Pancreas (tissue), 10 donors: ENCODE data around the gene C19orf85. TPM values are rescaled to one million over a fixed set of nuclear protein-coding genes. Genes with fewer than 3 reads are reported as not detected.
A peak's percentile ranks its signal among the peaks of the same experiment; 100 is the strongest.

Experiments used
- ATAC-seq, 4 donors: fragments of 200-7000 bp; cut with Tn5 transposase; one replicate each; pipeline versions ENCODE4 v1.8.0 to v1.9.1; 2020; ENCODE audit warnings: mild to moderate bottlenecking in 4 of 4, moderate library complexity in 4 of 4
- DNase-seq, 6 donors: peaks; one replicate each; pipeline ENCODE4 v3.0.0-alpha.2; 2020
- FAIRE-seq: peaks from 2 replicates; lab custom pipeline; 2012; peaks lifted over from hg19 to GRCh38; lab: Jason Lieb, UNC
- H3K27ac ChIP-seq, 4 donors: fragments of 200-600 bp; sonication (generic); 1 replicate in 3 of 4; 2 replicates in 1 of 4; pipeline versions ENCODE4 v1.5.0 to v1.8.0; 2020
- H3K27me3 ChIP-seq, 4 donors: fragments of 200-600 bp; one replicate each; pipeline ENCODE4 v1.8.0; 2021
- H3K36me3 ChIP-seq, 3 donors: fragments of 200-600 bp; sonication (generic) in 1 of 3; one replicate each; pipeline versions ENCODE4 v1.5.0 to v1.8.0; 2020 to 2021
- H3K4me1 ChIP-seq, 3 donors: fragments of 200-600 bp; one replicate each; pipeline ENCODE4 v1.8.0; 2021
- H3K4me3 ChIP-seq, 4 donors: fragments of 200-600 bp; sonication (generic) in 2 of 4; one replicate each; pipeline versions ENCODE4 v1.5.0 to v1.8.0; 2020 to 2021
- H3K9me3 ChIP-seq, 4 donors: fragments of 200-600 bp; one replicate each; pipeline ENCODE4 v1.8.0; 2021
- CTCF ChIP-seq, 4 donors: fragments of 200-600 bp; sonication (generic) in 3 of 4; IDR thresholded peaks; one replicate each; pipeline versions ENCODE4 v1.5.0 to v1.8.0; 2021; ENCODE audit warnings: antibody characterized with exemption in 4 of 4
- WGBS, 2 donors: extraction: QIAGEN DNeasy Blood & Tissue Kit; methylation state at CpG; one replicate each; pipeline ENCODE4 v1.1.7; 2013; 5-methylcytosine and 5-hydroxymethylcytosine counted together
- intact Hi-C, 3 donors: fragments of 100-400 bp; cut with DNase I; formaldehyde crosslinking; loops; one replicate each; pipeline versions ENCODE4 v1.11.1 to v1.14.2; 2022
- polyA plus RNA-seq, 2 donors: library from polyadenylated mRNA; stranded (reverse); fragments of 200-250 nt; gene quantifications; one replicate each; pipeline ENCODE4 v1.2.3, GENCODE V29; 2013
- total RNA-seq, 6 donors: library from RNA; stranded (reverse); fragmentation: NEBNext Ultra II Directional in 4 of 6; extraction: Animal tissue kit (Norgen Biotek cat#: 25700) in 4 of 6; gene quantifications; one replicate each; pipeline versions ENCODE4 v1.2.1 to v1.2.4, GENCODE V29; 2021 to 2023
- donor health status: healthy with polysubstance abuse.
- donor health status: DM: no; HTN: no; CAD: no; lungs with moderate emphysema.
- donor health status: DM: no; HTN: no; CAD: no.
- donor health status: control.
- donor health status: control.
- donor health status: Bipolar disorder and iron deficiency.
- donor health status: DM: yes; HTN: yes; CAD: no.
- donor health status: DM: no; HTN: no; CAD: no.
- donor health status: DM: no; HTN: no; CAD: no.
- donor health status: DM: yes; HTN: yes; CAD: no.

The C19orf85 gene
- total and polyA plus RNA-seq, 8 donors, result not detected

GRCh38 chr19:55477905-55478304, 13.4 kb upstream of the C19orf85 start:
- Histone ChIP-seq H3K27me3 (no peaks in the 10 kb centered on the region), H3K9me3 (no peaks in the 10 kb centered on the region), H3K36me3 (peaks cover 0 to 5% (median 0%) of the 10 kb centered on the region in 3 donors), H3K4me1 (peaks cover 9 to 19% (median 19%) of the 10 kb centered on the region in 3 donors), H3K4me3 (peak overlapping the region in 1 of 4 donors; percentile 59), H3K27ac (no peak overlapping the region)
- WGBS, 2 donors, result 76 to 83% methylated on average over 13 of the region's 13 CpGs
- intact Hi-C loops, result no loop called here
- TF ChIP-seq CTCF (IDR thresholded peaks at IDR 0.05), result no peak
- FAIRE-seq (no peak), DNase-seq (peak in 1 of 6 donors; percentile 57), ATAC-seq (no peak)

- Histone ChIP-seq H3K4me3 (peak within 1 kb of the TSS; percentile 32 to 59 (median 52)), H3K4me1 (peaks cover 9 to 19% (median 19%) of the 10 kb centered on the region in 3 donors), H3K27me3 (no peaks in the 10 kb centered on the region), H3K36me3 (no peaks in the 10 kb centered on the region), H3K27ac (peak within 1 kb of the TSS; percentile 82 to 94 (median 90)), H3K9me3 (no peaks in the 10 kb centered on the region)
- ATAC-seq (peak; percentile 93 to 97 (median 94)), DNase-seq (peak; percentile 97 to 99 (median 99)), FAIRE-seq (no peak)
- intact Hi-C loops, result no loop called here
- TF ChIP-seq CTCF (IDR thresholded peaks at IDR 0.05), result no peak
- 1 to 3% methylated on average over 28 to 61 of the region's 61 CpGs for WGBS, 2 donors
Measured at GRCh38 chr19:55476100-55476775, 11.7 kb upstream of the C19orf85 start, which contains the start of gene ZNF628. Gene ZNF628 (plus strand): TSS chr19:55476617. CDS start chr19:55479911, 3,294 bp downstream.

GRCh38 chr19:55474269-55475265, 10.0 kb upstream of the C19orf85 start:
- Histone ChIP-seq H3K4me3 (no peak overlapping the region), H3K27ac (no peak overlapping the region), H3K4me1 (peaks cover 9 to 19% (median 19%) of the 10 kb centered on the region in 3 donors), H3K36me3 (no peaks in the 10 kb centered on the region), H3K27me3 (no peaks in the 10 kb centered on the region), H3K9me3 (no peaks in the 10 kb centered on the region)
- FAIRE-seq, result no peak
- TF ChIP-seq CTCF (IDR thresholded peaks at IDR 0.05), result no peak
- no peak for ATAC-seq
- WGBS, 2 donors, result 83 to 84% methylated on average over 19 of the region's 19 CpGs
- intact Hi-C loops, result no loop called here
- peak in 1 of 6 donors; percentile 17 for DNase-seq

GRCh38 chr19:55473225-55474012, 8.9 kb upstream of the C19orf85 start:
- Histone ChIP-seq H3K36me3 (no peaks in the 10 kb centered on the region), H3K27me3 (no peaks in the 10 kb centered on the region), H3K4me3 (no peak overlapping the region), H3K9me3 (no peaks in the 10 kb centered on the region), H3K27ac (no peak overlapping the region), H3K4me1 (peaks cover 0 to 18% (median 10%) of the 10 kb centered on the region in 3 donors)
- DNase-seq, result peak in 2 of 6 donors; percentile 17 to 39
- no peak for TF ChIP-seq CTCF (IDR thresholded peaks at IDR 0.05)
- 58 to 72% methylated on average over 13 to 16 of the region's 16 CpGs for WGBS, 2 donors
- no peak for ATAC-seq
- FAIRE-seq, result no peak
- intact Hi-C loops, result no loop called here
